Upper lobe of left lung (tissue), 6 donors: ENCODE results near the gene CDCA8. TPM values are rescaled to one million over a fixed set of nuclear protein-coding genes. Genes with fewer than 3 reads are reported as not detected.

Source experiments
- ATAC-seq, 2 donors: fragments of 200-7000 bp; cut with Tn5 transposase; one replicate each; pipeline ENCODE4 v1.9.1; 2022; ENCODE audit warnings: mild to moderate bottlenecking in 2 of 2, moderate library complexity in 2 of 2; ENCODE audit not compliant: low FRiP score in 2 of 2
- DNase-seq, 2 donors: peaks; one replicate each; pipeline ENCODE4 v3.0.0-alpha.2; 2019 to 2020
- H3K27ac ChIP-seq, 4 donors: fragments of 200-600 bp; sonication (generic); one replicate each; pipeline ENCODE4 v1.5.1; 2016 to 2019
- H3K27me3 ChIP-seq, 4 donors: fragments of 200-600 bp; sonication (generic); one replicate each; pipeline ENCODE4 v1.5.1; 2017 to 2019
- H3K36me3 ChIP-seq, 4 donors: fragments of 200-600 bp; sonication (generic); one replicate each; pipeline ENCODE4 v1.5.1; 2016 to 2019
- H3K4me1 ChIP-seq, 4 donors: fragments of 200-600 bp; sonication (generic); one replicate each; pipeline ENCODE4 v1.5.1; 2018 to 2019
- H3K4me3 ChIP-seq, 4 donors: fragments of 200-600 bp; sonication (generic); one replicate each; pipeline ENCODE4 v1.5.1; 2017 to 2019; ENCODE audit warnings: mild to moderate bottlenecking in 2 of 4, moderate library complexity in 1 of 4
- H3K9me3 ChIP-seq, 4 donors: fragments of 200-600 bp; sonication (generic); one replicate each; pipeline ENCODE4 v1.5.1; 2018 to 2019
- EP300 ChIP-seq, 4 donors: sonication (generic); formaldehyde crosslinking; IDR thresholded peaks; one replicate each; pipeline ENCODE4 v1.5.1; 2017; ENCODE audit warnings: antibody characterized with exemption in 4 of 4, control low read depth in 2 of 4
- POLR2A ChIP-seq, 4 donors: fragments of 450-650 bp; IDR thresholded peaks; one replicate each; pipeline ENCODE4 v1.5.1; 2016 to 2017; ENCODE audit warnings: antibody characterized with exemption in 4 of 4, mild to moderate bottlenecking in 2 of 4
- POLR2AphosphoS5 ChIP-seq, 2 donors: sonication (generic); formaldehyde crosslinking; IDR thresholded peaks; one replicate each; pipeline ENCODE4 v1.5.1; 2017; ENCODE audit warnings: antibody characterized with exemption in 2 of 2
- WGBS, 2 donors: methylation state at CpG; one replicate each; pipeline ENCODE4 v1.1.5; 2017 to 2018; 5-methylcytosine and 5-hydroxymethylcytosine counted together
- total RNA-seq, 6 donors: library from RNA; depleted of rRNA in 4 of 6; stranded (reverse); fragments of >200 nt in 4 of 6; gene quantifications; one replicate each; pipeline versions ENCODE4 v1.1.0 to v1.2.1, GENCODE V29; 2016 to 2021
- TF ChIP-seq, protein P1 (sequence below), 6 experiments: fragments of 450-650 bp in 4 of 6; fragments of 200-600 bp in 2 of 6; sonication (generic) in 2 of 6; IDR thresholded peaks; one replicate each; pipeline ENCODE4 v1.5.1; 2016 to 2019; ENCODE audit warnings: antibody characterized with exemption in 6 of 6
- donor health status: DM: no; HTN: no; CAD: no; lungs with moderate emphysema.
- donor health status: DM: no; HTN: yes; CAD: no; lungs with severe emphysema.

The CDCA8 gene
- total RNA-seq: 1 to 10 TPM in 4 of 6 donors, under 1 TPM in 1, not detected in 1; 0.89 to 2.0 (median 1.5) TPM

DNA sequence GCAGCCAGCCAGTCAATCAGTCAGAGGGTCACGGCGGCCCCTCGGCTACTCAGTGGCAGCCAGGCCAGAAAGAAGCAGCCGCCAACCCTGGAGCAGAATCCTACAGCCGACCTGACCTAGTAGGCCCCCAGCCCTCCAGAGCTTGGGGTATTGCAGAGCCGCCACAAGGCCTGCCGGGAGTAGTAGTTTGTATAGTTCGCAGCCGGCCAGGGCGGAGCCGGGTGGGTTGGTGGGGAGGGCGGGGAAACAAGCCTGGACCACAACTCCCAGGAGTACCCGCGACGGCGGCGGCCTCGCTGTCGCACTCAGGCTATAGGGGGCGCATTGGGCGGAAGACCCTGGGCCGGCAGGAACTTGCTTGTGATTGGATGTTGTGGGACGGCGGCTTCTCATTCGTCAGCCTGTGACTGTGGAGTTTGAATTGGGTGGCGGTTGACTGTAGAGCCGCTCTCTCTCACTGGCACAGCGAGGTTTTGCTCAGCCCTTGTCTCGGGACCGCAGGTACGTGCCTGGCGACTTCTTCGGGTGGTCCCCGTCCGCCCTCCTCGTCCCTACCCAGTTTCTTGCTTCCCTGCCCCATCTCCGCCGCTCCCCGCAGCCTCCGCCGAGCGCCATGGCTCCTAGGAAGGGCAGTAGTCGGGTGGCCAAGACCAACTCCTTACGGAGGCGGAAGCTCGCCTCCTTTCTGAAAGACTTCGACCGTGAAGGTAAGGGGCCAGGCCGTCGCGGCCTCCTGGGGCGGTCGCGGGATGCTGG lies at the start of gene CDCA8:
Gene CDCA8, plus strand, starts transcription at position 439 of the 756 bp plus-strand sequence. Its CDS starts 175 bp downstream, at position 614.
- ATAC-seq (peak; percentile 96 to 98), DNase-seq (peak; percentile 98 to 99)
- TF ChIP-seq POLR2AphosphoS5 (IDR thresholded peaks at IDR 0.05): peak; percentile 32 to 64
- TF ChIP-seq, protein P1, sequence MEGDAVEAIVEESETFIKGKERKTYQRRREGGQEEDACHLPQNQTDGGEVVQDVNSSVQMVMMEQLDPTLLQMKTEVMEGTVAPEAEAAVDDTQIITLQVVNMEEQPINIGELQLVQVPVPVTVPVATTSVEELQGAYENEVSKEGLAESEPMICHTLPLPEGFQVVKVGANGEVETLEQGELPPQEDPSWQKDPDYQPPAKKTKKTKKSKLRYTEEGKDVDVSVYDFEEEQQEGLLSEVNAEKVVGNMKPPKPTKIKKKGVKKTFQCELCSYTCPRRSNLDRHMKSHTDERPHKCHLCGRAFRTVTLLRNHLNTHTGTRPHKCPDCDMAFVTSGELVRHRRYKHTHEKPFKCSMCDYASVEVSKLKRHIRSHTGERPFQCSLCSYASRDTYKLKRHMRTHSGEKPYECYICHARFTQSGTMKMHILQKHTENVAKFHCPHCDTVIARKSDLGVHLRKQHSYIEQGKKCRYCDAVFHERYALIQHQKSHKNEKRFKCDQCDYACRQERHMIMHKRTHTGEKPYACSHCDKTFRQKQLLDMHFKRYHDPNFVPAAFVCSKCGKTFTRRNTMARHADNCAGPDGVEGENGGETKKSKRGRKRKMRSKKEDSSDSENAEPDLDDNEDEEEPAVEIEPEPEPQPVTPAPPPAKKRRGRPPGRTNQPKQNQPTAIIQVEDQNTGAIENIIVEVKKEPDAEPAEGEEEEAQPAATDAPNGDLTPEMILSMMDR (IDR thresholded peaks at IDR 0.05): peak in 5 of 6 experiments; percentile 34 to 80 (median 65)
- peak in 1 of 4 donors; percentile 54 for TF ChIP-seq POLR2A (IDR thresholded peaks at IDR 0.05)
- TF ChIP-seq EP300 (IDR thresholded peaks at IDR 0.05): no peak
- WGBS, 2 donors: 1% methylated on average over 20 to 54 of the region's 54 CpGs
- Histone ChIP-seq H3K36me3 (peaks cover 0 to 9% (median 4%) of the 10 kb centered on the region in 4 donors), H3K4me3 (peak within 1 kb of the TSS; percentile 67 to 94 (median 83)), H3K9me3 (no peaks in the 10 kb centered on the region), H3K27ac (peak within 1 kb of the TSS; percentile 76 to 94 (median 85)), H3K27me3 (no peaks in the 10 kb centered on the region), H3K4me1 (peaks cover 27 to 40% (median 32%) of the 10 kb centered on the region in 4 donors)

DNA sequence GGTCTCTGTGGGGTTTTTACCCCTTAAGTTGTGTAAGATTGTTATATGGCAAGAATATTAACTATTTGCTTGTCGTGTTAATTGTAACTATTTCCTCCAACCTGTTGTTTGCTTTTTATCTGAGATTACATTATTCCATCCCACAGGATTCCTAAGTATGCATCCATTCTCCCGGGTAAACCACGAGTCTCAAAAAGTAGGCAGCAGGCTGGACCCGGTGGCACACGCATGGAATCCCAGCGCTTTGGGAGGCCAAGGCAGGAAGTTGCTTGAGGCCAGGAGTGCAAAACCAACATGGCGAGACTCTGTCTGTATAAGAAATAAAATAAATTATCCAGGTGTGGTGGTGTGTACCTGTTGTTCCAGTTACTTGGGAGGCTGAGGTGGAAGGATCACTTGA lies 45.0 kb upstream of the CDCA8 start:
- Histone ChIP-seq H3K9me3 (peaks cover 0 to 2% (median 0%) of the 10 kb centered on the region in 4 donors), H3K27ac (no peak overlapping the region), H3K4me3 (no peak overlapping the region), H3K27me3 (no peaks in the 10 kb centered on the region), H3K4me1 (no peaks in the 10 kb centered on the region), H3K36me3 (no peaks in the 10 kb centered on the region)
- TF ChIP-seq POLR2A (IDR thresholded peaks at IDR 0.05) (no peak), EP300 (IDR thresholded peaks at IDR 0.05) (no peak), POLR2AphosphoS5 (IDR thresholded peaks at IDR 0.05) (no peak)
- TF ChIP-seq, protein P1 (IDR thresholded peaks at IDR 0.05): no peak
- no peak for DNase-seq
- no peak for ATAC-seq
- WGBS, 2 donors: 83 to 92% methylated on average over 7 of the region's 7 CpGs

DNA sequence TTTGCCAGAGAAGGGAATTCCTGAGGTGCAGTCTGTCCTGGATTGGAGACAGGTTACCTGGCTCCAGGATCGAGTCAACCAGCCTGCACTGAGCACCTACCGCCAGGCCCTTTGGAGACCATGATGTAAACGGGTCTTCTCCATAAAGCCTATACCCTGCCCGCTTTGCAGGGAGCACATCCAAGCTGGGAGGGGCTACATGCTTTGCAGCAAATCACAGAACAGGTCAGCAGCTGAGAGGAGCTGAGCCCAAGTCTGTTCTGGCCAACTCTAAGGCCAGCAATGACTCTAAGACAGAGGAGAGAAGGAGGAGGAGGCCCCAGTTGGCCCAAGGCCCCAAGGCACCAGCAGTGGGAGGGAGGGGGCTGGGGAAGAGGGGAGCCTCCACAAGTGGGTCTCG lies 42.1 kb upstream of the CDCA8 start:
- 64 to 68% methylated on average over 5 of the region's 5 CpGs for WGBS, 2 donors
- no peaks in the 10 kb centered on the region for H3K4me1 ChIP-seq
- TF ChIP-seq POLR2AphosphoS5 (IDR thresholded peaks at IDR 0.05) (no peak), POLR2A (IDR thresholded peaks at IDR 0.05) (no peak), EP300 (IDR thresholded peaks at IDR 0.05) (no peak)
- TF ChIP-seq, protein P1 (IDR thresholded peaks at IDR 0.05): no peak
- ATAC-seq (no peak), DNase-seq (no peak)
- H3K4me3 ChIP-seq: no peak overlapping the region
- no peaks in the 10 kb centered on the region for H3K9me3 ChIP-seq
- no peaks in the 10 kb centered on the region for H3K27me3 ChIP-seq
- H3K36me3 ChIP-seq: no peaks in the 10 kb centered on the region
- H3K27ac ChIP-seq: no peak overlapping the region

DNA sequence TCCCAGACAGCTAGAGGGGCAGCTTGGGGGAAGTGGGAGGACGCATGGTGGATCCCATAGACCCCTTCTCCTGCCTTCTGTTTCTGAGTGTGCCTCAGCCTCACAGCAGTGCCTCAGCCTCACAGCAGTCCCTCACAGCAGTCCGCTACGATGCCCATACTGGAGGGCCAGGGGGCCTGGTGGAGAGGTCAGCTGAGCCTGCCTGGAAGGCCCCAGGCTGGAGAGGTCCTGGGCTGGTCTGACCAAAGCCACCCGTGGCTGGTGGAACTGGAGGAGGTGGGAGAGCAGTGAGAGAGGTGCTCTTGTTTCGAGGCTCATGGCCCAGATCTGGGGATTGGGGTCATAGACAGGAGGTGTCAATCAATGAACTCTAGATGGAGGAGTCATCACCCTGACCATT lies 41.6 kb upstream of the CDCA8 start:
- no peak for TF ChIP-seq POLR2AphosphoS5 (IDR thresholded peaks at IDR 0.05)
- TF ChIP-seq, protein P1 (IDR thresholded peaks at IDR 0.05): no peak
- TF ChIP-seq POLR2A (IDR thresholded peaks at IDR 0.05): no peak
- TF ChIP-seq EP300 (IDR thresholded peaks at IDR 0.05): no peak
- WGBS, 2 donors: 77 to 82% methylated on average over 5 of the region's 5 CpGs
- Histone ChIP-seq H3K9me3 (no peaks in the 10 kb centered on the region), H3K27me3 (no peaks in the 10 kb centered on the region), H3K36me3 (no peaks in the 10 kb centered on the region), H3K4me1 (no peaks in the 10 kb centered on the region), H3K27ac (no peak overlapping the region), H3K4me3 (no peak overlapping the region)
- DNase-seq (peak in 1 of 2 donors; percentile 36), ATAC-seq (peak in 1 of 2 donors; percentile 2)
